Subcutaneous abdominal adipose tissue (tissue), 5 donors: ENCODE results near the gene GCK.

ENCODE experiments used
- H3K27ac ChIP-seq: one replicate; pipeline ENCODE4 v1.7.0; 2013; ENCODE audit warnings: low read depth, mild to moderate bottlenecking, inconsistent platforms, low read length, moderate library complexity
- H3K27me3 ChIP-seq, 5 donors: one replicate each; pipeline ENCODE4 v1.7.0; 2013; ENCODE audit warnings: low read length in 5 of 5, inconsistent platforms in 1 of 5; ENCODE audit not compliant: control insufficient read depth in 5 of 5, insufficient read depth in 4 of 5
- H3K36me3 ChIP-seq, 5 donors: one replicate each; pipeline ENCODE4 v1.7.0; 2013; ENCODE audit warnings: low read length in 5 of 5; ENCODE audit not compliant: control insufficient read depth in 5 of 5, insufficient read depth in 5 of 5
- H3K4me1 ChIP-seq, 5 donors: one replicate each; pipeline ENCODE4 v1.7.0; 2013; ENCODE audit warnings: low read length in 5 of 5, mild to moderate bottlenecking in 3 of 5, moderate library complexity in 1 of 5; ENCODE audit not compliant: control insufficient read depth in 5 of 5, insufficient read depth in 5 of 5
- H3K4me3 ChIP-seq, 5 donors: one replicate each; pipeline ENCODE4 v1.7.0; 2013; ENCODE audit warnings: low read length in 5 of 5, low read depth in 1 of 5
- H3K9ac ChIP-seq, 5 donors: one replicate each; pipeline ENCODE4 v1.7.0; 2013; ENCODE audit warnings: low read length in 5 of 5, mild to moderate bottlenecking in 4 of 5, moderate library complexity in 3 of 5
- H3K9me3 ChIP-seq, 5 donors: one replicate each; pipeline ENCODE4 v1.7.0; 2013; ENCODE audit warnings: low read length in 5 of 5; ENCODE audit not compliant: control insufficient read depth in 5 of 5
- donor health status: healthy.
- donor health status: healthy.
- donor health status: healthy.
- donor health status: healthy.
- donor health status: healthy.

GCK gene

DNA sequence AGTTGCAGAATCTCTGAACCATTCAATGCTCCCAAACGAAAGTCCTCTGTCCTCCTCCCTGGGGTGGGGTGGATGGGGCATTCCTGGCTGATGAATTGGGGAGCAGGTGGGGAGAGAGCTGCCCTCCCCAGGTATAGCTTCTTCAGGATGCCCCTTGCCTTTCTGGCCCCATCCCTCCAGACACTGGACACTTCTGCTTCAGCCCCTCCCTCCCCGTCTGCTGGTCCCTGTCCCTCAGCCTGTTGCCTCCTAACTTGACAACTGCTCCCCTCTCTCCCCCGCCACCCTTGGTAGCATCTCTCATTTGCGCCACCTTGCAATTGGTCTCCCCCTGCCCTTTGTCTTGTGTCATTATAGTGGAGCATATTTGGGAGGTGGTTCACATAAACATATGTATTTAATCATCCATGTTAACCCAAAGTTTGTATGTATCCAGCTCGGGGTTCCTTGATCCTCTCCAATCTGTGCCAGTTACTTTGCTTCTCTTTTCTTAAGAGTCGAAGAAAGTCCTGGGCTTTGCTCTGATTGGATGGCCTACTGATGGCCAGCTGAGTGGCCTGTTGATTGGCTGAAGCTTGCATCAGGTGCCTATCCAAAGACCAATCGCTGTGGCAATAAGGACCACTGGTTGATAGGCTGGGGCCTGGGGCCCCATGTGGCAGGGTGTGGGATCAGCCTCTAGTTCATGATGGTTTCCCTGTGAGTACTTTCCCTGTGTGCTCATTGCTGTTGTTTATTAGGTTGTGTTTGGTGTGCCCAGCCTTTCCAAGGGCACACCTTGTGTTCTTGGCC, 4.0 kb upstream of the GCK start:
- H3K36me3 ChIP-seq = no peaks in the 10 kb centered on the region

DNA sequence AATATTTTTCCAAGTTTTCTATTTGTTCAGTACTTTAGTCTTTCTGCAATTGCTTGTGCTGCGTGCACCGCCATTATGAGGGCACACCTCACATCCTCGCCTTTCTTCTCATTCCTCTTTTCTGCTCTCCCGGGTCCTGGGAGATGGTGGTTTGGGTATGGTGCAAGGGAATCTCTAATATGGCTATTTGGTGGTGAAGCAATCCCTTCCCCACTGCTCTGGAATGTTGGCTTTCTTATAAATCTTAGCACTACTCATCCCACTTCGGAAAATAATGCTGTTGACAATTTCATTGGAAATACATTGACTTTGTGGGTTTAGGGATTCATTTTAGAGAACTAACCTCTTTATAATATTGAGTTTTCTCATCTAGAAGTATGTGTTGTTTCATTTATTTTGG, 1.9 kb upstream of the GCK start:
- H3K4me3 ChIP-seq = no peak overlapping the region
- H3K36me3 ChIP-seq = no peaks in the 10 kb centered on the region
- H3K4me1 ChIP-seq = no peaks in the 10 kb centered on the region
- no peak overlapping the region for H3K9ac ChIP-seq
- H3K27ac ChIP-seq = no peak overlapping the region
- H3K27me3 ChIP-seq = peaks cover 0 to 16% (median 7%) of the 10 kb centered on the region in 5 donors
- H3K9me3 ChIP-seq = no peaks in the 10 kb centered on the region

More for the DNA sequence above, 4.0 kb upstream of the GCK start:
- H3K4me1 ChIP-seq = no peaks in the 10 kb centered on the region
- no peaks in the 10 kb centered on the region for H3K9me3 ChIP-seq
- H3K27me3 ChIP-seq = peaks cover 0 to 16% (median 8%) of the 10 kb centered on the region in 5 donors
- no peak overlapping the region for H3K4me3 ChIP-seq
- no peak overlapping the region for H3K27ac ChIP-seq
- no peak overlapping the region for H3K9ac ChIP-seq

GRCh38 chr7:44189993-44190872, 994 bp upstream of the GCK start:
- Histone ChIP-seq H3K27ac (no peak overlapping the region), H3K27me3 (peaks cover 0 to 17% (median 8%) of the 10 kb centered on the region in 5 donors), H3K4me3 (no peak overlapping the region), H3K9ac (no peak overlapping the region), H3K9me3 (no peaks in the 10 kb centered on the region), H3K4me1 (no peaks in the 10 kb centered on the region), H3K36me3 (no peaks in the 10 kb centered on the region)

- Histone ChIP-seq H3K9ac (no peak overlapping the region), H3K4me1 (no peaks in the 10 kb centered on the region), H3K9me3 (no peaks in the 10 kb centered on the region), H3K36me3 (no peaks in the 10 kb centered on the region), H3K27me3 (peaks cover 0 to 20% (median 6%) of the 10 kb centered on the region in 5 donors), H3K4me3 (no peak overlapping the region), H3K27ac (no peak overlapping the region)
These were observed 586 bp downstream of the GCK start for GRCh38 chr7:44188480-44189225.

DNA sequence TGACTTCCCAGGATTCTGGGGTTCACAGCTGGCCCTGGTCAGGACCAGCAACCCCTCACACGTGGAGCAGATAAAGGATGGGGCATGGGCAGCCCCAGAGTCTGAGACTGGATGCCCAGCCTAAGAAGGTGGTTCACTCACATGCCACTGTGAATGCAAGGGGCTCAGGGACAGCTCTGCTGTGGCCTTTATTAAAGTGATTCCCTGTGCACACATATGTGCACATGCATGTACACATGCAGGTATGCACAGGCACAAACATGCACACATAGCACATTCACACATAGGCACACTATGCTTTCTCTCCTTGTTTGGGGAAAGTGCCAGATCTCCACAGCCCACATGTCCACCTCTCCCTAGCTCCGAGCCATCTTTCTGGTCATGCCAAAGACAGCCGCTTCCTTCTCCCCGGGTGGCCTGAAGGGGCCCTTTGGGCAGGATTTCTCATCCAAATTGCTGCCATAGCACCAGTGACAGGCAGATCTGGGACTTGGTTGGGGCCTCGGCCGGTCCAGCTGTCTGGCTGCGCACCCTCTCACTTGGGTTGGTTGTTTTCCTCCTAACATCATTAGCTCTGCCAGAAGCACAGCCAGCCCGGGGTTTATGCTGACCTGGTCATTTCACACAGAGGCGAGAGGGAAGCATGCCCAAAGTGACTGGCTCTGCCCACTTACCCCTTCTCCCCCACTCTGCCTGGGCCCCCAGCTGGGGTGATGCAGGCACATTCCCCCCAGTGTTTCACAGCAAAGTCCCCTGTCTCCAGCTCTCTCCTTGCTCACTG, 1.4 kb downstream of the GCK start:
- Histone ChIP-seq H3K9ac (no peak overlapping the region), H3K36me3 (no peaks in the 10 kb centered on the region), H3K27ac (no peak overlapping the region), H3K4me3 (no peak overlapping the region), H3K4me1 (no peaks in the 10 kb centered on the region), H3K27me3 (peaks cover 0 to 20% (median 9%) of the 10 kb centered on the region in 5 donors), H3K9me3 (peaks cover 0 to 5% (median 4%) of the 10 kb centered on the region in 5 donors)

- H3K4me1 ChIP-seq = no peaks in the 10 kb centered on the region
- peaks cover 7 to 14% (median 14%) of the 10 kb centered on the region in 5 donors for H3K9me3 ChIP-seq
- no peak overlapping the region for H3K27ac ChIP-seq
These were observed 2.5 kb downstream of the GCK start for GRCh38 chr7:44186736-44187135.

DNA sequence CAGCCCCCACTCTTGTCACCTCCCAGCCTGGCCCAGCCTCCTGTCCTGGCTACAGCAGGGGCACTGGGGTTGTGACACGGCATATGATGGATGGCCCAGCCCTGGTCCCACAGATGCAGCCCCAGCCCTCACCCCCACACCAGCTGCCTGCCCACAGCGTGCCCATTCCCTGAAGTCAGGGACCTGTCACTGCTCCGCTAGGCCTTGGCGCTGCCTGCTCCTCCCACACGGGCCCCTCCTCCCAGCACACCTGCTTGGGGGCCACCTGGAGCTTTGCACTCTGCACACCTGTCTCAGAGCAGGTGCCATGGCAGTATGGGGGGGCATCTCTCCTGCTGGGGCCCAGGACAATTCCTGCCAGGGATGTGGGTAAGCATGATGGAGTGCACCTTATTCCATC, 3.5 kb downstream of the GCK start:
- H3K4me1 ChIP-seq = no peaks in the 10 kb centered on the region
- H3K9ac ChIP-seq = no peak overlapping the region
- H3K27me3 ChIP-seq = peaks cover 0 to 12% (median 6%) of the 10 kb centered on the region in 5 donors
- H3K9me3 ChIP-seq = peaks cover 7 to 15% (median 14%) of the 10 kb centered on the region in 5 donors
- no peaks in the 10 kb centered on the region for H3K36me3 ChIP-seq
- H3K27ac ChIP-seq = no peak overlapping the region
- no peak overlapping the region for H3K4me3 ChIP-seq

More at GRCh38 chr7:44186736-44187135, 2.5 kb downstream of the GCK start:
- H3K36me3 ChIP-seq = no peaks in the 10 kb centered on the region
- H3K9ac ChIP-seq = no peak overlapping the region
- no peak overlapping the region for H3K4me3 ChIP-seq
- H3K27me3 ChIP-seq = peaks cover 0 to 14% (median 6%) of the 10 kb centered on the region in 5 donors

- no peaks in the 10 kb centered on the region for H3K36me3 ChIP-seq
- no peak overlapping the region for H3K4me3 ChIP-seq
- H3K27ac ChIP-seq = no peak overlapping the region
- H3K27me3 ChIP-seq = peaks cover 0 to 12% (median 6%) of the 10 kb centered on the region in 5 donors
- H3K4me1 ChIP-seq = no peaks in the 10 kb centered on the region
- H3K9ac ChIP-seq = no peak overlapping the region
- peaks cover 7 to 15% (median 14%) of the 10 kb centered on the region in 5 donors for H3K9me3 ChIP-seq
These were observed 4.3 kb downstream of the GCK start for GRCh38 chr7:44184873-44185446.
